ENCODE measurements around the gene NKAPL. TPM values are rescaled to one million over a fixed set of nuclear protein-coding genes. Genes with fewer than 3 reads are reported as not detected.

Gene NKAPL
- total and polyA plus RNA-seq, 2 of the 13 experiments (the other 11 are each of a cell fraction or from before 2014, with no cell fraction given): not detected

DNA sequence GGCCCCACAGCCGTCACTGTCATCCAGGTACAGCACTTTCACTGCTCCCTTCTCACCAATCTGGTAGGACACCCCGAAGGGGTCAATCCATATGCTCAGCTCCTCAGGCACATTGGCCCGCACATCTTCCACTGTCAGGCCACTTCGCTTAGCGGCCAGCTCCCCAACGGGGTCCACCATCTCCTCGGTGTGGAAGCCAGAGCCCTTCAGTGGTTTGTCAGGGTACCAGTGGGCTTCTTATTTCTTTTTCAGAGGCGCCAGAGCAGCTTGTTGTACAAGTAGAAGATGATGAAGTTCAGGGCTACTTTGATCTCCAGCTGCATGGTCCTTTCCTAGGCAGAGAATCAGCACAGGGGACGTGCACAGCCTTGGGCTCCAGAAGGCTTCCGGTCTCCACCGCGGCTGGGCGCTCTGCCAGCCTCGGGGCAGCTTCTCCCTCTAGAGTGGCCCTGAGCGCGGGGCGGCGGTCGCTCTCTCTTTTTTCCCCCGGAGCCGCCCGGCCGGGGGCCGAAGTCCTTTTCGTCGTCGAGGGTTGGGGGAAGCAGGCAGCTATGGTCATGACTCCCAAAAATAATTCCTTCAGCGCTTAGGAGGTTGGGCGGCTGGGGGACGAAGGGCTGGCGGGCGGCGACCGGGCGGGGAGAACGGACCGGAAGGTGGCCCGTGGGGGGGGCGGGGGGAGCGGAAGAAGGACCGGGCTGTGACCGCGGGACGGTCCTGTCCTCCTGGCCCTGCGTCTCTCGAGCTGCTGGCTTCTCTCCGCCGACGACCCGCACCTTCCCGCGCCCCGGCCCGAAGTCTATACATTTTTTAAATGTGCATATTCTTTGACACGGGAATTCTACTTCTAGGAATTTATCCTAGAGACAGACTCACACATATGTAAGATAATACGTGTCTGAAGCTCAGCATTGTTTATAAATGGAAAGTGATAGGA is 40.5 kb upstream of the NKAPL start (continued):
- 0 out of 2 replicates have a peak, but pooled peaks have one; percentile 54 for TF ChIP-seq ZBTB3 (CRISPR knock-in tag; IDR thresholded peaks at IDR 0.05; ENCODE audit: borderline replicate concordance, low read depth)
- TF ChIP-seq ZFP82 (CRISPR knock-in tag; IDR thresholded peaks at IDR 0.05; ENCODE audit: borderline replicate concordance): 0 out of 2 replicates have a peak, but pooled peaks have one; percentile 67
- TF ChIP-seq, protein P1, sequence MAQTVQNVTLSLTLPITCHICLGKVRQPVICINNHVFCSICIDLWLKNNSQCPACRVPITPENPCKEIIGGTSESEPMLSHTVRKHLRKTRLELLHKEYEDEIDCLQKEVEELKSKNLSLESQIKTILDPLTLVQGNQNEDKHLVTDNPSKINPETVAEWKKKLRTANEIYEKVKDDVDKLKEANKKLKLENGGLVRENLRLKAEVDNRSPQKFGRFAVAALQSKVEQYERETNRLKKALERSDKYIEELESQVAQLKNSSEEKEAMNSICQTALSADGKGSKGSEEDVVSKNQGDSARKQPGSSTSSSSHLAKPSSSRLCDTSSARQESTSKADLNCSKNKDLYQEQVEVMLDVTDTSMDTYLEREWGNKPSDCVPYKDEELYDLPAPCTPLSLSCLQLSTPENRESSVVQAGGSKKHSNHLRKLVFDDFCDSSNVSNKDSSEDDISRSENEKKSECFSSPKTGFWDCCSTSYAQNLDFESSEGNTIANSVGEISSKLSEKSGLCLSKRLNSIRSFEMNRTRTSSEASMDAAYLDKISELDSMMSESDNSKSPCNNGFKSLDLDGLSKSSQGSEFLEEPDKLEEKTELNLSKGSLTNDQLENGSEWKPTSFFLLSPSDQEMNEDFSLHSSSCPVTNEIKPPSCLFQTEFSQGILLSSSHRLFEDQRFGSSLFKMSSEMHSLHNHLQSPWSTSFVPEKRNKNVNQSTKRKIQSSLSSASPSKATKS (CRISPR knock-in tag; IDR thresholded peaks at IDR 0.05): no peak
- TF ChIP-seq ZNF773 (CRISPR knock-in tag; IDR thresholded peaks at IDR 0.05; ENCODE audit: borderline replicate concordance): 0 out of 2 replicates have a peak, but pooled peaks have one; percentile 45
- no peak for TF ChIP-seq ZNF883 (CRISPR knock-in tag; IDR thresholded peaks at IDR 0.05; ENCODE audit: not compliant biosample characterization)
- no peak for TF ChIP-seq ARHGAP35 (CRISPR knock-in tag; IDR thresholded peaks at IDR 0.05; ENCODE audit: borderline replicate concordance)
- TF ChIP-seq ZSCAN31 (CRISPR knock-in tag; IDR thresholded peaks at IDR 0.05; ENCODE audit: low read depth): peak; percentile 90; the same call in 1 of the 2 replicates
- peak; percentile 88; the same call in 1 of the 2 replicates for TF ChIP-seq ZNF775 (CRISPR knock-in tag; IDR thresholded peaks at IDR 0.05; ENCODE audit: borderline replicate concordance)
- TF ChIP-seq, protein P2, sequence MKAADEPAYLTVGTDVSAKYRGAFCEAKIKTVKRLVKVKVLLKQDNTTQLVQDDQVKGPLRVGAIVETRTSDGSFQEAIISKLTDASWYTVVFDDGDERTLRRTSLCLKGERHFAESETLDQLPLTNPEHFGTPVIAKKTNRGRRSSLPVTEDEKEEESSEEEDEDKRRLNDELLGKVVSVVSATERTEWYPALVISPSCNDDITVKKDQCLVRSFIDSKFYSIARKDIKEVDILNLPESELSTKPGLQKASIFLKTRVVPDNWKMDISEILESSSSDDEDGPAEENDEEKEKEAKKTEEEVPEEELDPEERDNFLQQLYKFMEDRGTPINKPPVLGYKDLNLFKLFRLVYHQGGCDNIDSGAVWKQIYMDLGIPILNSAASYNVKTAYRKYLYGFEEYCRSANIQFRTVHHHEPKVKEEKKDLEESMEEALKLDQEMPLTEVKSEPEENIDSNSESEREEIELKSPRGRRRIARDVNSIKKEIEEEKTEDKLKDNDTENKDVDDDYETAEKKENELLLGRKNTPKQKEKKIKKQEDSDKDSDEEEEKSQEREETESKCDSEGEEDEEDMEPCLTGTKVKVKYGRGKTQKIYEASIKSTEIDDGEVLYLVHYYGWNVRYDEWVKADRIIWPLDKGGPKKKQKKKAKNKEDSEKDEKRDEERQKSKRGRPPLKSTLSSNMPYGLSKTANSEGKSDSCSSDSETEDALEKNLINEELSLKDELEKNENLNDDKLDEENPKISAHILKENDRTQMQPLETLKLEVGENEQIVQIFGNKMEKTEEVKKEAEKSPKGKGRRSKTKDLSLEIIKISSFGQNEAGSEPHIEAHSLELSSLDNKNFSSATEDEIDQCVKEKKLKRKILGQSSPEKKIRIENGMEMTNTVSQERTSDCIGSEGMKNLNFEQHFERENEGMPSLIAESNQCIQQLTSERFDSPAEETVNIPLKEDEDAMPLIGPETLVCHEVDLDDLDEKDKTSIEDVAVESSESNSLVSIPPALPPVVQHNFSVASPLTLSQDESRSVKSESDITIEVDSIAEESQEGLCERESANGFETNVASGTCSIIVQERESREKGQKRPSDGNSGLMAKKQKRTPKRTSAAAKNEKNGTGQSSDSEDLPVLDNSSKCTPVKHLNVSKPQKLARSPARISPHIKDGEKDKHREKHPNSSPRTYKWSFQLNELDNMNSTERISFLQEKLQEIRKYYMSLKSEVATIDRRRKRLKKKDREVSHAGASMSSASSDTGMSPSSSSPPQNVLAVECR (CRISPR knock-in tag; IDR thresholded peaks at IDR 0.05; ENCODE audit: borderline replicate concordance): peak; percentile 74; the same call in 1 of the 2 replicates
- TF ChIP-seq, protein P3, sequence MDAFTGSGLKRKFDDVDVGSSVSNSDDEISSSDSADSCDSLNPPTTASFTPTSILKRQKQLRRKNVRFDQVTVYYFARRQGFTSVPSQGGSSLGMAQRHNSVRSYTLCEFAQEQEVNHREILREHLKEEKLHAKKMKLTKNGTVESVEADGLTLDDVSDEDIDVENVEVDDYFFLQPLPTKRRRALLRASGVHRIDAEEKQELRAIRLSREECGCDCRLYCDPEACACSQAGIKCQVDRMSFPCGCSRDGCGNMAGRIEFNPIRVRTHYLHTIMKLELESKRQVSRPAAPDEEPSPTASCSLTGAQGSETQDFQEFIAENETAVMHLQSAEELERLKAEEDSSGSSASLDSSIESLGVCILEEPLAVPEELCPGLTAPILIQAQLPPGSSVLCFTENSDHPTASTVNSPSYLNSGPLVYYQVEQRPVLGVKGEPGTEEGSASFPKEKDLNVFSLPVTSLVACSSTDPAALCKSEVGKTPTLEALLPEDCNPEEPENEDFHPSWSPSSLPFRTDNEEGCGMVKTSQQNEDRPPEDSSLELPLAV (CRISPR knock-in tag; conservative IDR thresholded peaks at IDR 0.05; ENCODE audit: low read depth): no peak
- TF ChIP-seq, protein P4, sequence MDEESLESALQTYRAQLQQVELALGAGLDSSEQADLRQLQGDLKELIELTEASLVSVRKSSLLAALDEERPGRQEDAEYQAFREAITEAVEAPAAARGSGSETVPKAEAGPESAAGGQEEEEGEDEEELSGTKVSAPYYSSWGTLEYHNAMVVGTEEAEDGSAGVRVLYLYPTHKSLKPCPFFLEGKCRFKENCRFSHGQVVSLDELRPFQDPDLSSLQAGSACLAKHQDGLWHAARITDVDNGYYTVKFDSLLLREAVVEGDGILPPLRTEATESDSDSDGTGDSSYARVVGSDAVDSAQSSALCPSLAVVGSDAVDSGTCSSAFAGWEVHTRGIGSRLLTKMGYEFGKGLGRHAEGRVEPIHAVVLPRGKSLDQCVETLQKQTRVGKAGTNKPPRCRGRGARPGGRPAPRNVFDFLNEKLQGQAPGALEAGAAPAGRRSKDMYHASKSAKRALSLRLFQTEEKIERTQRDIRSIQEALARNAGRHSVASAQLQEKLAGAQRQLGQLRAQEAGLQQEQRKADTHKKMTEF (CRISPR knock-in tag; IDR thresholded peaks at IDR 0.05): peak; percentile 86
- TF ChIP-seq ZNF207 (IDR thresholded peaks at IDR 0.05; ENCODE audit: borderline replicate concordance): no peak
- no peak for TF ChIP-seq NONO (IDR thresholded peaks at IDR 0.05)
- 0 out of 2 replicates have a peak, but pooled peaks have one; percentile 47 for TF ChIP-seq NONO (CRISPR knock-in tag; conservative IDR thresholded peaks at IDR 0.05)
- no peak for TF ChIP-seq ZNF549 (CRISPR knock-in tag; IDR thresholded peaks at IDR 0.05)
- TF ChIP-seq ESRRA (CRISPR knock-in tag; IDR thresholded peaks at IDR 0.05; ENCODE audit: low read depth): peak; percentile 32; the same call in 1 of the 2 replicates

Measured in HepG2 (cell line).